ENCODE results near the gene PPP3CB. TPM values are rescaled to one million over a fixed set of nuclear protein-coding genes. Genes with fewer than 3 reads are reported as not detected.

The PPP3CB gene
- total RNA-seq, 3 donors from 2014 or later (not counting 1 experiment from before 2014, with no cell fraction given), result 38.7 to 49.9 (median 41.2) TPM

- Histone ChIP-seq H3K4me3 (ENCODE audit: low read length) (no peak overlapping the region), H3K27me3 (ENCODE audit: control insufficient read depth, insufficient read depth, low read length) (no peaks in the 10 kb centered on the region), H3K36me3 (ENCODE audit: control insufficient read depth, insufficient read depth, low read length) (no peaks in the 10 kb centered on the region), H3K9me3 (ENCODE audit: control insufficient read depth, insufficient read depth, low read length) (no peaks in the 10 kb centered on the region), H3K4me1 (ENCODE audit: control insufficient read depth, insufficient read depth, low read length) (no peaks in the 10 kb centered on the region), H3K27ac (ENCODE audit: low read length) (no peak overlapping the region)
- TF ChIP-seq CTCF (IDR thresholded peaks at IDR 0.05), result no peak
- Mint-ChIP-seq H3K9me3 (no peaks in the 10 kb centered on the region), H3K27ac (no peak overlapping the region), H3K36me3 (no peaks in the 10 kb centered on the region), H3K27me3 (ENCODE audit: low read depth in 2 of 2) (no peaks in the 10 kb centered on the region), H3K4me3 (no peak overlapping the region), H3K4me1 (peaks cover 22 to 25% of the 10 kb centered on the region in 2 donors)
- ATAC-seq (no peak), DNase-seq (no peak)
- intact Hi-C loops (cut with micrococcal nuclease), result no loop called here
- 97% methylated on average over 5 of the region's 5 CpGs for WGBS (ENCODE audit: insufficient coverage)
Measured at GRCh38 chr10:73406846-73407245, 89.0 kb downstream of the PPP3CB start.

- DNase-seq (no peak), ATAC-seq (no peak)
- TF ChIP-seq CTCF (IDR thresholded peaks at IDR 0.05), result no peak
- H3K27me3 Mint-ChIP-seq (ENCODE audit: low read depth in 2 of 2), result no peaks in the 10 kb centered on the region
- Histone ChIP-seq H3K4me1 (ENCODE audit: control insufficient read depth, insufficient read depth, low read length) (no peaks in the 10 kb centered on the region), H3K36me3 (ENCODE audit: control insufficient read depth, insufficient read depth, low read length) (peaks cover under 1% of the 10 kb centered on the region), H3K9me3 (ENCODE audit: control insufficient read depth, insufficient read depth, low read length) (no peaks in the 10 kb centered on the region), H3K27me3 (ENCODE audit: control insufficient read depth, insufficient read depth, low read length) (no peaks in the 10 kb centered on the region), H3K27ac (ENCODE audit: low read length) (no peak overlapping the region), H3K4me3 (ENCODE audit: low read length) (no peak overlapping the region)
- H3K36me3 Mint-ChIP-seq, result no peaks in the 10 kb centered on the region
- 94% methylated on average over 2 of the region's 3 CpGs for WGBS (ENCODE audit: insufficient coverage)
- no peak overlapping the region for H3K4me3 Mint-ChIP-seq
- H3K4me1 Mint-ChIP-seq, result peaks cover 30 to 32% of the 10 kb centered on the region in 2 donors
- H3K27ac Mint-ChIP-seq, result no peak overlapping the region
- H3K9me3 Mint-ChIP-seq, result no peaks in the 10 kb centered on the region
- intact Hi-C loops (cut with micrococcal nuclease), result no loop called here
Measured at GRCh38 chr10:73405556-73405955, 90.3 kb downstream of the PPP3CB start.

GRCh38 chr10:73404690-73405089 lies 91.1 kb downstream of the PPP3CB start:
- no peaks in the 10 kb centered on the region for H3K9me3 ChIP-seq (ENCODE audit: control insufficient read depth, insufficient read depth, low read length)
- DNase-seq (no peak), ATAC-seq (no peak)
- TF ChIP-seq CTCF (IDR thresholded peaks at IDR 0.05), result no peak
- H3K27me3 ChIP-seq (ENCODE audit: control insufficient read depth, insufficient read depth, low read length), result no peaks in the 10 kb centered on the region
- no peaks in the 10 kb centered on the region for H3K27me3 Mint-ChIP-seq (ENCODE audit: low read depth in 2 of 2)
- no peak overlapping the region for H3K27ac ChIP-seq (ENCODE audit: low read length)
- H3K27ac Mint-ChIP-seq, result no peak overlapping the region
- no peak overlapping the region for H3K4me3 Mint-ChIP-seq
- H3K9me3 Mint-ChIP-seq, result no peaks in the 10 kb centered on the region
- intact Hi-C loops (cut with micrococcal nuclease), result no loop called here
- H3K36me3 Mint-ChIP-seq, result no peaks in the 10 kb centered on the region
- H3K4me1 ChIP-seq (ENCODE audit: control insufficient read depth, insufficient read depth, low read length), result no peaks in the 10 kb centered on the region
- H3K4me1 Mint-ChIP-seq, result peaks cover 25 to 30% of the 10 kb centered on the region in 2 donors
- WGBS (ENCODE audit: insufficient coverage), result 96% methylated on average over 9 of the region's 9 CpGs
- no peak overlapping the region for H3K4me3 ChIP-seq (ENCODE audit: low read length)
- peaks cover 2% of the 10 kb centered on the region for H3K36me3 ChIP-seq (ENCODE audit: control insufficient read depth, insufficient read depth, low read length)

GRCh38 chr10:73401636-73402035 lies 94.2 kb downstream of the PPP3CB start:
- H3K27me3 Mint-ChIP-seq (ENCODE audit: low read depth in 2 of 2), result no peaks in the 10 kb centered on the region
- TF ChIP-seq CTCF (IDR thresholded peaks at IDR 0.05), result no peak
- ATAC-seq (no peak), DNase-seq (no peak)
- intact Hi-C loops (cut with micrococcal nuclease), result no loop called here
- Histone ChIP-seq H3K27me3 (ENCODE audit: control insufficient read depth, insufficient read depth, low read length) (no peaks in the 10 kb centered on the region), H3K36me3 (ENCODE audit: control insufficient read depth, insufficient read depth, low read length) (peaks cover 17% of the 10 kb centered on the region), H3K4me3 (ENCODE audit: low read length) (no peak overlapping the region), H3K4me1 (ENCODE audit: control insufficient read depth, insufficient read depth, low read length) (no peaks in the 10 kb centered on the region), H3K9me3 (ENCODE audit: control insufficient read depth, insufficient read depth, low read length) (no peaks in the 10 kb centered on the region), H3K27ac (ENCODE audit: low read length) (no peak overlapping the region)
- H3K4me1 Mint-ChIP-seq, result peaks cover 6 to 14% of the 10 kb centered on the region in 2 donors
- no peak overlapping the region for H3K27ac Mint-ChIP-seq
- H3K9me3 Mint-ChIP-seq, result no peaks in the 10 kb centered on the region
- no peaks in the 10 kb centered on the region for H3K36me3 Mint-ChIP-seq
- WGBS (ENCODE audit: insufficient coverage), result 99% methylated on average over 6 of the region's 6 CpGs
- H3K4me3 Mint-ChIP-seq, result no peak overlapping the region

All from natural killer cell (primary cell).